ENCODE measurements around the gene AUTS2.

Gene AUTS2

GRCh38 chr7:70777251-70777650 is 1179.0 kb downstream of the AUTS2 start:
- no peak for DNase-seq (ENCODE audit: low read depth)

- no peak for DNase-seq (ENCODE audit: low read depth)
Observed at GRCh38 chr7:70778585-70778984, 1180.3 kb downstream of the AUTS2 start.

- DNase-seq (ENCODE audit: low read depth) = no peak
Observed at GRCh38 chr7:70779321-70779720, 1181.0 kb downstream of the AUTS2 start.

- DNase-seq (ENCODE audit: low read depth) = no peak
Observed at GRCh38 chr7:70781922-70782311, 1183.6 kb downstream of the AUTS2 start.

- DNase-seq (ENCODE audit: low read depth) = no peak
Observed at GRCh38 chr7:70782796-70783195, 1184.5 kb downstream of the AUTS2 start.

- DNase-seq (ENCODE audit: low read depth) = peak; percentile 27
Observed at GRCh38 chr7:70785427-70785826, 1187.2 kb downstream of the AUTS2 start.

- no peak for DNase-seq (ENCODE audit: low read depth)
Observed at GRCh38 chr7:70786076-70786475, 1187.8 kb downstream of the AUTS2 start.

GRCh38 chr7:70787286-70787685 is 1189.0 kb downstream of the AUTS2 start:
- no peak for DNase-seq (ENCODE audit: low read depth)

- DNase-seq (ENCODE audit: low read depth) = no peak
Observed at GRCh38 chr7:70787771-70788170, 1189.5 kb downstream of the AUTS2 start.

- DNase-seq (ENCODE audit: low read depth) = peak; percentile 15
Observed at GRCh38 chr7:70788276-70788675, 1190.0 kb downstream of the AUTS2 start.

GRCh38 chr7:70789481-70790214 is 1191.4 kb downstream of the AUTS2 start:
- DNase-seq (ENCODE audit: low read depth) = no peak

GRCh38 chr7:70790215-70791073 is 1192.2 kb downstream of the AUTS2 start:
- no peak for DNase-seq (ENCODE audit: low read depth)

GRCh38 chr7:70791341-70791740 is 1193.1 kb downstream of the AUTS2 start:
- DNase-seq (ENCODE audit: low read depth) = no peak

GRCh38 chr7:70793060-70793459 is 1194.8 kb downstream of the AUTS2 start:
- no peak for DNase-seq (ENCODE audit: low read depth)

- no peak for DNase-seq (ENCODE audit: low read depth)
Observed at GRCh38 chr7:70793821-70794220, 1195.5 kb downstream of the AUTS2 start.

- DNase-seq (ENCODE audit: low read depth) = no peak
Observed at GRCh38 chr7:70794962-70795361, 1196.7 kb downstream of the AUTS2 start.

- DNase-seq (ENCODE audit: low read depth) = no peak
Observed at GRCh38 chr7:70795948-70796347, 1197.7 kb downstream of the AUTS2 start.

- peak; percentile 11 for DNase-seq (ENCODE audit: low read depth)
Observed at GRCh38 chr7:70797109-70797514, 1198.8 kb downstream of the AUTS2 start.

GRCh38 chr7:70799841-70800405 is 1201.6 kb downstream of the AUTS2 start:
- DNase-seq (ENCODE audit: low read depth) = no peak

- DNase-seq (ENCODE audit: low read depth) = no peak
Observed at GRCh38 chr7:70805360-70805759, 1207.1 kb downstream of the AUTS2 start.

GRCh38 chr7:70807650-70808049 is 1209.4 kb downstream of the AUTS2 start:
- DNase-seq (ENCODE audit: low read depth) = no peak

- no peak for DNase-seq (ENCODE audit: low read depth)
Observed at GRCh38 chr7:70808876-70809275, 1210.6 kb downstream of the AUTS2 start.

- DNase-seq (ENCODE audit: low read depth) = no peak
Observed at GRCh38 chr7:70810558-70811139, 1212.4 kb downstream of the AUTS2 start.

All from amniotic epithelial cell (primary cell).